HEK293 (cell line): ENCODE results near the gene AQP1.

Experiments
- AEBP2 ChIP-seq: fragments of 450-650 bp; formaldehyde crosslinking; IDR thresholded peaks from 2 replicates; pipeline ENCODE4 v1.5.1; 2016; ENCODE audit warnings: missing biosample characterization, missing genetic modification characterization, borderline replicate concordance
- BCL11B ChIP-seq: fragments of 450-650 bp; formaldehyde crosslinking; IDR thresholded peaks from 2 replicates; pipeline ENCODE4 v1.5.1; 2016; ENCODE audit warnings: low read depth, missing biosample characterization, missing genetic modification characterization
- EGR2 ChIP-seq: fragments of 450-650 bp; formaldehyde crosslinking; IDR thresholded peaks from 2 replicates; pipeline ENCODE4 v1.5.1; 2016; ENCODE audit warnings: low read depth, missing biosample characterization, missing genetic modification characterization
- GLI4 ChIP-seq: fragments of 450-650 bp; formaldehyde crosslinking; IDR thresholded peaks from 2 replicates; pipeline ENCODE4 v1.5.1; 2016; ENCODE audit warnings: missing biosample characterization, missing genetic modification characterization
- INSM2 ChIP-seq: fragments of 450-650 bp; formaldehyde crosslinking; IDR thresholded peaks from 2 replicates; pipeline ENCODE4 v1.5.1; 2016; ENCODE audit warnings: missing biosample characterization, missing genetic modification characterization
- KLF17 ChIP-seq: fragments of 450-650 bp; formaldehyde crosslinking; IDR thresholded peaks from 2 replicates; pipeline ENCODE4 v1.5.1; 2016; ENCODE audit warnings: missing biosample characterization, missing genetic modification characterization
- KLF8 ChIP-seq: fragments of 450-650 bp; formaldehyde crosslinking; IDR thresholded peaks from 2 replicates; pipeline ENCODE4 v1.5.1; 2016; ENCODE audit warnings: missing biosample characterization, missing genetic modification characterization
- MYNN ChIP-seq: fragments of 450-650 bp; formaldehyde crosslinking; IDR thresholded peaks from 2 replicates; pipeline ENCODE4 v1.5.1; 2016; ENCODE audit warnings: missing biosample characterization, missing genetic modification characterization, borderline replicate concordance
- RBAK ChIP-seq: fragments of 450-650 bp; formaldehyde crosslinking; IDR thresholded peaks from 2 replicates; pipeline ENCODE4 v1.5.1; 2016; ENCODE audit warnings: missing biosample characterization, missing genetic modification characterization
- SP3 ChIP-seq: fragments of 450-650 bp; formaldehyde crosslinking; IDR thresholded peaks from 2 replicates; pipeline ENCODE4 v1.5.1; 2016; ENCODE audit warnings: missing biosample characterization, missing genetic modification characterization
- WT1 ChIP-seq: fragments of 450-650 bp; formaldehyde crosslinking; IDR thresholded peaks from 2 replicates; pipeline ENCODE4 v1.5.1; 2016; ENCODE audit warnings: missing biosample characterization, missing genetic modification characterization
- ZBTB17 ChIP-seq: fragments of 450-650 bp; formaldehyde crosslinking; IDR thresholded peaks from 2 replicates; pipeline ENCODE4 v1.5.1; 2016; ENCODE audit warnings: missing biosample characterization, missing genetic modification characterization
- ZBTB20 ChIP-seq: fragments of 450-650 bp; formaldehyde crosslinking; IDR thresholded peaks from 2 replicates; pipeline ENCODE4 v1.5.1; 2016; ENCODE audit warnings: missing biosample characterization, missing genetic modification characterization
- ZBTB48 ChIP-seq: fragments of 450-650 bp; formaldehyde crosslinking; IDR thresholded peaks from 2 replicates; pipeline ENCODE4 v1.5.1; 2016; ENCODE audit warnings: missing biosample characterization, missing genetic modification characterization
- ZBTB6 ChIP-seq: fragments of 450-650 bp; formaldehyde crosslinking; IDR thresholded peaks from 2 replicates; pipeline ENCODE4 v1.5.1; 2017; ENCODE audit warnings: missing biosample characterization, missing genetic modification characterization
- ZBTB8A ChIP-seq: fragments of 450-650 bp; formaldehyde crosslinking; IDR thresholded peaks from 2 replicates; pipeline ENCODE4 v1.5.1; 2016; ENCODE audit warnings: missing biosample characterization, missing genetic modification characterization
- ZFP69B ChIP-seq: fragments of 450-650 bp; formaldehyde crosslinking; IDR thresholded peaks from 2 replicates; pipeline ENCODE4 v1.5.1; 2016; ENCODE audit warnings: missing biosample characterization, missing genetic modification characterization
- ZNF112 ChIP-seq: fragments of 450-650 bp; formaldehyde crosslinking; IDR thresholded peaks from 2 replicates; pipeline ENCODE4 v1.5.0; 2017; ENCODE audit warnings: missing biosample characterization, missing genetic modification characterization
- ZNF175 ChIP-seq: fragments of 450-650 bp; formaldehyde crosslinking; IDR thresholded peaks from 2 replicates; pipeline ENCODE4 v1.5.1; 2016; ENCODE audit warnings: missing biosample characterization, missing genetic modification characterization
- ZNF184 ChIP-seq: fragments of 450-650 bp; IDR thresholded peaks from 2 replicates; pipeline ENCODE4 v1.5.1; 2018; ENCODE audit warnings: missing biosample characterization, mild to moderate bottlenecking, missing genetic modification characterization
- ZNF202 ChIP-seq: fragments of 450-650 bp; formaldehyde crosslinking; IDR thresholded peaks from 2 replicates; pipeline ENCODE4 v1.5.1; 2016; ENCODE audit warnings: missing biosample characterization, missing genetic modification characterization, borderline replicate concordance
- ZNF23 ChIP-seq: fragments of 450-650 bp; formaldehyde crosslinking; IDR thresholded peaks from 2 replicates; pipeline ENCODE4 v1.5.1; 2016; ENCODE audit warnings: missing biosample characterization, missing genetic modification characterization, borderline replicate concordance
- ZNF266 ChIP-seq: fragments of 450-650 bp; formaldehyde crosslinking; IDR thresholded peaks from 2 replicates; pipeline ENCODE4 v1.5.1; 2016; ENCODE audit warnings: missing biosample characterization, missing genetic modification characterization, low read depth
- ZNF274 ChIP-seq, 2 experiments: fragments of 200-500 bp in 1 of 2; fragments of 450-650 bp in 1 of 2; sonication (Bioruptor generic) in 1 of 2; formaldehyde crosslinking in 1 of 2; IDR thresholded peaks; 2 replicates each; pipeline versions ENCODE4 v1.5.1 to v1.6.1; 2014 to 2016; ENCODE audit warnings: borderline replicate concordance in 1 of 2, inconsistent platforms in 1 of 2, low read length in 1 of 2, missing biosample characterization in 1 of 2, missing genetic modification characterization in 1 of 2
- ZNF302 ChIP-seq: fragments of 450-650 bp; formaldehyde crosslinking; IDR thresholded peaks from 2 replicates; pipeline ENCODE4 v1.5.1; 2016; ENCODE audit warnings: missing biosample characterization, missing genetic modification characterization, low read depth
- ZNF398 ChIP-seq: fragments of 450-650 bp; formaldehyde crosslinking; IDR thresholded peaks from 2 replicates; pipeline ENCODE4 v1.5.1; 2017; ENCODE audit warnings: missing biosample characterization, missing genetic modification characterization
- ZNF423 ChIP-seq: fragments of 450-650 bp; formaldehyde crosslinking; IDR thresholded peaks from 2 replicates; pipeline ENCODE4 v1.5.1; 2016; ENCODE audit warnings: missing biosample characterization, missing genetic modification characterization
- ZNF596 ChIP-seq: fragments of 450-650 bp; IDR thresholded peaks from 2 replicates; pipeline ENCODE4 v1.5.0; 2018; ENCODE audit warnings: missing biosample characterization, mild to moderate bottlenecking, missing genetic modification characterization, moderate library complexity
- ZNF624 ChIP-seq: fragments of 450-650 bp; formaldehyde crosslinking; IDR thresholded peaks from 2 replicates; pipeline ENCODE4 v1.5.1; 2017; ENCODE audit warnings: missing biosample characterization, missing genetic modification characterization
- ZNF629 ChIP-seq: fragments of 450-650 bp; formaldehyde crosslinking; IDR thresholded peaks from 2 replicates; pipeline ENCODE4 v1.5.1; 2017; ENCODE audit warnings: missing biosample characterization, missing genetic modification characterization
- ZNF677 ChIP-seq: fragments of 450-650 bp; IDR thresholded peaks from 2 replicates; pipeline ENCODE4 v1.5.0; 2018; ENCODE audit warnings: missing biosample characterization, mild to moderate bottlenecking, missing genetic modification characterization, moderate library complexity
- ZNF76 ChIP-seq: fragments of 450-650 bp; formaldehyde crosslinking; IDR thresholded peaks from 2 replicates; pipeline ENCODE4; 2016; ENCODE audit warnings: low read depth, missing biosample characterization, missing genetic modification characterization, borderline replicate concordance
- ZNF785 ChIP-seq: fragments of 450-650 bp; formaldehyde crosslinking; IDR thresholded peaks from 2 replicates; pipeline ENCODE4 v1.5.1; 2016; ENCODE audit warnings: missing biosample characterization, missing genetic modification characterization
- ZSCAN16 ChIP-seq: fragments of 450-650 bp; formaldehyde crosslinking; IDR thresholded peaks from 2 replicates; pipeline ENCODE4 v1.5.1; 2016; ENCODE audit warnings: missing biosample characterization, missing genetic modification characterization

Gene AQP1

GRCh38 chr7:30920584-30921539 is 9.2 kb downstream of the AQP1 start (continued):
- TF ChIP-seq ZNF398, result peak; percentile 56
- no peak for TF ChIP-seq WT1
- TF ChIP-seq ZNF423 (tag by site-specific recombination), result no peak
- TF ChIP-seq GLI4 (tag by site-specific recombination), result 0 out of 2 replicates have a peak, but pooled peaks have one; percentile 51
- TF ChIP-seq SP3 (tag by site-specific recombination), result no peak
- no peak for TF ChIP-seq ZNF677 (tag by site-specific recombination)
- TF ChIP-seq ZBTB17 (tag by site-specific recombination), result no peak
- no peak for TF ChIP-seq KLF8 (tag by site-specific recombination)
- no peak for TF ChIP-seq ZBTB48 (tag by site-specific recombination)
- no peak for TF ChIP-seq ZNF785
- no peak for TF ChIP-seq INSM2 (tag by site-specific recombination)
- no peak for TF ChIP-seq ZNF302 (tag by site-specific recombination)
- no peak for TF ChIP-seq ZNF175
- TF ChIP-seq ZNF274 (IDR thresholded peaks at IDR 0.05; ENCODE audit: low read length), result no peak
- no peak for TF ChIP-seq ZNF274 (tag by site-specific recombination; IDR thresholded peaks at IDR 0.05; ENCODE audit: borderline replicate concordance)
- TF ChIP-seq EGR2 (tag by site-specific recombination), result no peak
- TF ChIP-seq MYNN, result no peak
- no peak for TF ChIP-seq ZNF266 (tag by site-specific recombination)
- TF ChIP-seq ZNF202 (tag by site-specific recombination), result no peak
- no peak for TF ChIP-seq ZBTB6
- no peak for TF ChIP-seq ZBTB20 (tag by site-specific recombination)
- no peak for TF ChIP-seq RBAK (tag by site-specific recombination)
- no peak for TF ChIP-seq ZNF624
- no peak for TF ChIP-seq ZNF76 (tag by site-specific recombination)
- no peak for TF ChIP-seq ZNF23 (tag by site-specific recombination)
- TF ChIP-seq KLF17 (tag by site-specific recombination), result peak; percentile 88; the same call in 1 of the 2 replicates
- no peak for TF ChIP-seq ZNF112 (tag by site-specific recombination)
- TF ChIP-seq AEBP2 (tag by site-specific recombination), result no peak
- no peak for TF ChIP-seq ZBTB8A
- 0 out of 2 replicates have a peak, but pooled peaks have one; percentile 24 for TF ChIP-seq ZFP69B (tag by site-specific recombination)
- TF ChIP-seq ZNF629, result peak; percentile 71
- no peak for TF ChIP-seq BCL11B (tag by site-specific recombination)
- TF ChIP-seq ZNF184 (tag by site-specific recombination), result no peak
- TF ChIP-seq ZNF596, result no peak
- TF ChIP-seq ZSCAN16 (tag by site-specific recombination), result no peak
